HG03460 (cell line): ENCODE data around the gene KIFBP.
"Not testable (repeated sequence)": the region's sequence is repeated elsewhere in the genome, so short reads cannot be mapped to it uniquely, and the experiment has no call there.

Source experiments
- ATAC-seq: cut with Tn5 transposase; IDR thresholded peaks from one replicate; pipeline ENCODE4 v1.9.1; 2021; ENCODE audit not compliant: unreplicated experiment

The KIFBP gene

GRCh38 chr10:68992636-68993440, 4.2 kb downstream of the KIFBP start:
- ATAC-seq, result no peak

GRCh38 chr10:68997211-68997610, 8.6 kb downstream of the KIFBP start:
- peak; percentile 17 for ATAC-seq

- ATAC-seq, result no peak
Observed at GRCh38 chr10:69004821-69005220, 16.2 kb downstream of the KIFBP start.

- no peak for ATAC-seq
Observed at GRCh38 chr10:69005704-69006485, 17.3 kb downstream of the KIFBP start.

- no peak for ATAC-seq
Observed at GRCh38 chr10:69007260-69007659, 18.7 kb downstream of the KIFBP start.

GRCh38 chr10:69009360-69009759, 20.8 kb downstream of the KIFBP start:
- no peak for ATAC-seq

- no peak for ATAC-seq
Observed at GRCh38 chr10:69010151-69010640, 21.6 kb downstream of the KIFBP start.

- not testable (repeated sequence) for ATAC-seq
Observed at GRCh38 chr10:69012778-69013177, 24.2 kb downstream of the KIFBP start.

GRCh38 chr10:69014171-69014570, 25.6 kb downstream of the KIFBP start:
- ATAC-seq, result no peak

GRCh38 chr10:69018613-69019012, 30.0 kb downstream of the KIFBP start:
- no peak for ATAC-seq

- ATAC-seq, result no peak
Observed at GRCh38 chr10:69022611-69023010, 34.0 kb downstream of the KIFBP start.

- ATAC-seq, result no peak
Observed at GRCh38 chr10:69025370-69025896, 36.8 kb downstream of the KIFBP start.

- no peak for ATAC-seq
Observed at GRCh38 chr10:69033256-69033655, 44.7 kb downstream of the KIFBP start.

- no peak for ATAC-seq
Observed at GRCh38 chr10:69037489-69037888, 48.9 kb downstream of the KIFBP start.

- ATAC-seq, result not testable (repeated sequence)
Observed at GRCh38 chr10:69040904-69041303, 52.3 kb downstream of the KIFBP start.

GRCh38 chr10:69042417-69042816, 53.8 kb downstream of the KIFBP start:
- ATAC-seq, result no peak

- ATAC-seq, result no peak
Observed at GRCh38 chr10:69042838-69043237, 54.2 kb downstream of the KIFBP start.

- ATAC-seq, result peak; percentile 68
Observed at GRCh38 chr10:69043931-69044531, 55.4 kb downstream of the KIFBP start.

GRCh38 chr10:69044546-69044945, 55.9 kb downstream of the KIFBP start:
- peak; percentile 26 for ATAC-seq

- ATAC-seq, result peak; percentile 56
Observed at GRCh38 chr10:69045441-69046300, 57.1 kb downstream of the KIFBP start.
